Posterior vena cava (tissue), 2 donors: ENCODE results near the gene NPIPA7. TPM values are rescaled to one million over a fixed set of nuclear protein-coding genes. Genes with fewer than 3 reads are reported as not detected.
"Not testable (repeated sequence)": the region's sequence is repeated elsewhere in the genome, so short reads cannot be mapped to it uniquely, and the experiment has no call there.

Source experiments
- DNase-seq: peaks from one replicate; pipeline ENCODE4 v3.0.0-alpha.2; 2020; ENCODE audit warnings: low spot score
- intact Hi-C, 2 donors: fragments of 100-400 bp; cut with DNase I; formaldehyde crosslinking; loops; one replicate each; pipeline versions ENCODE4 v1.14.1 to v1.14.2; 2022 to 2023
- microRNA-seq, 2 donors: library from miRNA; unstranded; fragments of <30 nt; microRNA quantifications; one replicate each; pipeline ENCODE4 v1.2.0, GENCODE V29; 2020 to 2021; ENCODE audit warnings: borderline microRNAs expressed in 2 of 2
- total RNA-seq, 2 donors: library from RNA; stranded (reverse); fragmentation: NEBNext Ultra II Directional; extraction: Animal tissue kit (Norgen Biotek cat#: 25700); gene quantifications; one replicate each; pipeline ENCODE4 v1.2.1, GENCODE V29; 2021
- donor health status: DM: yes; HTN: yes; CAD: no.
- donor health status: DM: yes; HTN: yes; CAD: no.

Gene NPIPA7
- total RNA-seq, 2 donors from 2014 or later, result 4.5 to 15.9 TPM

DNA sequence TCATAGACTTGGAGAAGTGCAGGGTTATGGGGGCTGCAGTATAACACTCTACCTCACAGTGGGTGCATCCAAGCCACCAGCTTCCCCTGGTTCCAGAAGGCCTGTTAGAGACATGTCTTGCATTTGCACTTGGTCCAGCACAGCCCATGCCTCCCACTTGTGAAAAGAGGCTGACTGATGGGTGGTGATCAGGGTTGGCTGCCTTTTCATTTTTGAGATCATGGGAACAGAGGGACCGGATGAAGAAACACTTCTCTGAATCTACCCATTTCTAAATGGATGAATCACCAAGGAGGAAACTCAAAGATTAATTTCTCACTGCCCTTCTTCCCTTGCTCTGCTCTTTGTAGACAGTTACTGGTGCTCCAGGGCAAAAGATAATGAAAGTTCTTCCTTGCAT lies 34.8 kb downstream of the NPIPA7 start:
- intact Hi-C loops, DNase-seq: not testable (repeated sequence)

GRCh38 chr16:16417071-16417470 lies 38.1 kb downstream of the NPIPA7 start:
- intact Hi-C loops, DNase-seq: not testable (repeated sequence)

GRCh38 chr16:16417914-16418544 lies 39.1 kb downstream of the NPIPA7 start:
- intact Hi-C loops, DNase-seq: not testable (repeated sequence)

GRCh38 chr16:16420515-16420914 lies 41.6 kb downstream of the NPIPA7 start:
- DNase-seq, intact Hi-C loops: not testable (repeated sequence)

GRCh38 chr16:16425146-16425545 lies 46.2 kb downstream of the NPIPA7 start:
- DNase-seq, intact Hi-C loops: not testable (repeated sequence)

GRCh38 chr16:16431135-16431534 lies 52.2 kb downstream of the NPIPA7 start:
- intact Hi-C loops, DNase-seq: not testable (repeated sequence)

GRCh38 chr16:16434711-16435110 lies 55.8 kb downstream of the NPIPA7 start:
- DNase-seq, intact Hi-C loops: not testable (repeated sequence)

GRCh38 chr16:16441401-16441800 lies 62.5 kb downstream of the NPIPA7 start:
- DNase-seq, intact Hi-C loops: not testable (repeated sequence)

Small RNA genes lying within 50 kb of the gene (microRNA-seq; reads per million reads assigned to microRNA genes)
- gene MIR6511A3, result 0 reads per million in 2 donors
- gene MIR6770-2, result 0 reads per million in 2 donors

Other genes starting within 250 kb of the NPIPA7 start
- under 1 TPM; 0.38 to 0.74 TPM for gene ABCC6, start 155.6 kb upstream of the NPIPA7 start, total RNA-seq
- 10 to 100 TPM; 21.7 to 43.1 TPM for gene NOMO3, start 146.6 kb upstream of the NPIPA7 start, total RNA-seq